HG02642 (cell line): Measurements from ENCODE around the gene ECI1.
"Not testable (repeated sequence)": the region's sequence is repeated elsewhere in the genome, so short reads cannot be mapped to it uniquely, and the experiment has no call there.

Source experiments
- ATAC-seq: cut with Tn5 transposase; IDR thresholded peaks from one replicate; pipeline ENCODE4 v1.9.1; 2021; ENCODE audit warnings: mild to moderate bottlenecking; ENCODE audit not compliant: unreplicated experiment, poor library complexity

ECI1 gene

GRCh38 chr16:2213817-2214718 is 37.3 kb downstream of the ECI1 start:
- peak; percentile 4 for ATAC-seq

- no peak for ATAC-seq
Observed at GRCh38 chr16:2212362-2213324, 38.7 kb downstream of the ECI1 start.

GRCh38 chr16:2211923-2212347 is 39.5 kb downstream of the ECI1 start:
- ATAC-seq: no peak

GRCh38 chr16:2210386-2211365 is 40.7 kb downstream of the ECI1 start, which contains the start of gene BRICD5:
BRICD5 (minus strand) TSS chr16:2210863; CDS start chr16:2210833, 30 bp downstream.
- no peak for ATAC-seq

- no peak for ATAC-seq
Observed at GRCh38 chr16:2210009-2210332, 41.4 kb downstream of the ECI1 start.

DNA sequence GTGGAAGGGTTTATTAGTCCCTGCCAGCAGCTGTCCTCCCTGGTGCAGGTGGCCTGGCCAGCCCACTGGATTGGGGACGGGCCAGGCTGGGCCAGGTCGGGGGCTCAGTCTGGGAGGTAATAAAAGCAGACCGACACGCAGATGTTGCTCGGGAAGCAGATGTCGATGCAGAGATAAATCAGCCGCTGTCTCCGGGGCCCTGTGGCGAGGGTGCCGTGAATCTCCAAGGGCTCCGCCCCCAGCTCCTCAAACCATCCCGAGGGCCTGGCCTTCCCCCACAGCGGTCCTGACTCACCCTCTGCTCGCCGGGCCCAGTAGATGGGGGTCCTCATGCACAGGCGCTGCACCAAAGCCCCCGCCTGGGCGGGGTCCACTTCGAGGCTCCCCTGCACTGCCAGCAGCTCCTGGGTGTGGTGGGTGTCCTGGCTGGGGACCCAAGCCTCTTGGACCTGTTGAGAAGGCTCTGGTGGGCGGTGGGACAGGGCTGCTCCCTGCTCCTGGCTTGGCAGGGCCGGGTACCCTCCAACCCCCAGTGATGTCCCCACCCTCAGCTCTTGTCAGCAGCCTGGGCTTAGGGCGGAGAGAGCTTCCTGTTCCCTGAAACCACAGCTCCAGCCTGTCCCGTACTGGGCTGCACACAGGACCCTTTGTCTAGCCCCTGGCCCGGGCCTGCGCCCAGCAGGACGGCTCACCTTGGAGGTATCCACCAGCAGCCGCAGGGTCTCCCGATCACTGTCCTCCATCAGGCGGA is 42.0 kb downstream of the ECI1 start:
- no peak for ATAC-seq

DNA sequence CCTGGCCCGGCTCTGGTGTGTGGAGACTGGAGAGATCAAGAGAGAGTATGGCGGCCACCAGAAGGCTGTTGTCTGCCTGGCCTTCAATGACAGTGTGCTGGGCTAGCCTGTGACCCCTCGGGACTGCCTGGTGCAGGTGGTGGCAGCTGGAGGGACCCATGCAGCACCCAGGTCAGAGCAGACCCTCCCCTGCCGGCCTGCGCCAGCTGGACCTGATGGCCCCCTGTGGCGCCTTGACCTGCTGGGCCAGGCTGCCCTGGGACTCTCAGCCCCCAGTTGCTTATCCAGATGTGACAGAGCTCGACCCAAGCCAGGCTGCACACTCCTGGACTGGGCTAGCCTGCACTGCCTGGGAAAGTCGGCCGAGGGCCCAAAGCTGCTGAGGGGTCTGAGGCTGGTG is 42.6 kb downstream of the ECI1 start:
- ATAC-seq: no peak

DNA sequence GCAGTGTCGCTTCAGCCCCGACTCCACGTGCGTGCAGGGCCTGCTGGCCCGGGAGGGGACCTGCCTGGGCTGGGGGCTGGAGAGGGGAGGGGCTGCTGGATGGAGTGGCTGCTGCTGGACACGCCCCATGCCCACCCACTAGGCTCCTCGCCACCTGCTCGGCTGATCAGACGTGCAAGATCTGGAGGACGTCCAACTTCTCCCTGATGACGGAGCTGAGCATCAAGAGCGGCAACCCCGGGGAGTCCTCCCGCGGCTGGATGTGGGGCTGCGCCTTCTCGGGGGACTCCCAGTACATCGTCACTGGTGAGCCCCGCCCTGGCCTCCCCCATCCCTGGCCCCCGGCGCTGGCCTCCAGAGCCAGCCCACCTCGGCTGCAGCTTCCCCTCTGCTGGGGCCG is 43.1 kb downstream of the ECI1 start:
- ATAC-seq: no peak

GRCh38 chr16:2207872-2208271 is 43.5 kb downstream of the ECI1 start:
- ATAC-seq: no peak

GRCh38 chr16:2206780-2207433 is 44.5 kb downstream of the ECI1 start:
- ATAC-seq: no peak

DNA sequence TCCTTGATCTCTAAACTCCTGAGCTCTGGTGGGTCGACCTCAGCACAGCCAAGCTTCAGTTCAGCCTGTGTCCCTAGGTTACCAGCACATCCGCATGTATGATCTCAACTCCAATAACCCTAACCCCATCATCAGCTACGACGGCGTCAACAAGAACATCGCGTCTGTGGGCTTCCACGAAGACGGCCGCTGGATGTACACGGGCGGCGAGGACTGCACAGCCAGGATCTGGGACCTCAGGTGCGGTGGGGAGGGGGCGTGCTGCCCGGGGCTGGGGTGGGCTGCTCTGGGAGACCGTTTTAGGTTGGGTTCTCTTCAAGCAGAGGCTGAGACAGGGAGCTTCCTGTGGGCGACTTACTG is 45.0 kb downstream of the ECI1 start:
- ATAC-seq: no peak

DNA sequence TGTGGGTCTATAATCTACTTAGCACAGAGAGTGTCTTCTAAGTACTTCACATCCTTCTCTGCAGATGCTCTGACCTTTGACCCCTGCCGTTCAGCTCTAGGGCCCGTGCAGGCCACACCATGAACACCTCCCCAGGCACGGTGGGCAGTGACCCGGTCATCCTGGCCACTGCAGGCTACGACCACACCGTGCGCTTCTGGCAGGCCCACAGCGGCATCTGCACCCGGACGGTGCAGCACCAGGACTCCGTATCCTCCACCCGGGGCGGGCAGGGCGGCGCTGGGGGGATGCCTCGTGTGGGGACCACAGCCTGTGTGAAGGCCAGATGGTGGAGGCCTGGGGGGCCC is 45.4 kb downstream of the ECI1 start:
- ATAC-seq: peak; percentile 9

- ATAC-seq: peak; percentile 80
Observed at GRCh38 chr16:2205104-2205966, 46.1 kb downstream of the ECI1 start, which contains the start of gene MLST8. MLST8 (plus strand) TSS chr16:2205454; CDS start chr16:2206086, 632 bp downstream.

GRCh38 chr16:2204416-2205103 is 46.8 kb downstream of the ECI1 start:
- no peak for ATAC-seq

- ATAC-seq: not testable (repeated sequence)
Observed at GRCh38 chr16:2203119-2203688, 48.2 kb downstream of the ECI1 start.

GRCh38 chr16:2200313-2200712 is 51.1 kb downstream of the ECI1 start:
- no peak for ATAC-seq

- ATAC-seq: no peak
Observed at GRCh38 chr16:2199621-2200139, 51.7 kb downstream of the ECI1 start.
